HAP-1 (cell line): Measurements from ENCODE around the gene RNF212.

Experiments used
- DNase-seq, 2 experiments: peaks; one replicate each; pipeline ENCODE4 v3.0.0-alpha.2; 2016 to 2020; ENCODE audit warnings: low spot score in 2 of 2
- H3K27me3 ChIP-seq: fragments of 250-450 bp; sonication (Bioruptor Pico); 2 replicates; pipeline ENCODE4 v1.5.1; 2020; ENCODE audit warnings: low read depth, mild to moderate bottlenecking, moderate library complexity
- H3K36me3 ChIP-seq: fragments of 250-450 bp; sonication (Bioruptor Pico); replicated peaks from 2 replicates; pipeline ENCODE4 v1.5.1; 2020; ENCODE audit warnings: mild to moderate bottlenecking
- H3K4me1 ChIP-seq: fragments of 250-450 bp; sonication (Bioruptor Pico); 2 replicates; pipeline ENCODE4 v1.5.1; 2020; ENCODE audit warnings: mild to moderate bottlenecking
- H3K4me3 ChIP-seq: fragments of 250-450 bp; sonication (Bioruptor Pico); 2 replicates; pipeline ENCODE4 v1.5.1; 2020; ENCODE audit warnings: mild to moderate bottlenecking, moderate library complexity
- H3K9me3 ChIP-seq: fragments of 250-450 bp; sonication (Bioruptor Pico); 2 replicates; pipeline ENCODE4 v1.5.1; 2020; ENCODE audit warnings: mild to moderate bottlenecking, moderate library complexity
- in situ Hi-C: fragments of 300-500 bp; cut with MboI; formaldehyde crosslinking; loops from 3 replicates; pipeline ENCODE4 v1.14.3; 2020; ENCODE audit warnings: low sequenced_read_pairs, inconsistent platforms, mixed read lengths

The RNF212 gene

DNA sequence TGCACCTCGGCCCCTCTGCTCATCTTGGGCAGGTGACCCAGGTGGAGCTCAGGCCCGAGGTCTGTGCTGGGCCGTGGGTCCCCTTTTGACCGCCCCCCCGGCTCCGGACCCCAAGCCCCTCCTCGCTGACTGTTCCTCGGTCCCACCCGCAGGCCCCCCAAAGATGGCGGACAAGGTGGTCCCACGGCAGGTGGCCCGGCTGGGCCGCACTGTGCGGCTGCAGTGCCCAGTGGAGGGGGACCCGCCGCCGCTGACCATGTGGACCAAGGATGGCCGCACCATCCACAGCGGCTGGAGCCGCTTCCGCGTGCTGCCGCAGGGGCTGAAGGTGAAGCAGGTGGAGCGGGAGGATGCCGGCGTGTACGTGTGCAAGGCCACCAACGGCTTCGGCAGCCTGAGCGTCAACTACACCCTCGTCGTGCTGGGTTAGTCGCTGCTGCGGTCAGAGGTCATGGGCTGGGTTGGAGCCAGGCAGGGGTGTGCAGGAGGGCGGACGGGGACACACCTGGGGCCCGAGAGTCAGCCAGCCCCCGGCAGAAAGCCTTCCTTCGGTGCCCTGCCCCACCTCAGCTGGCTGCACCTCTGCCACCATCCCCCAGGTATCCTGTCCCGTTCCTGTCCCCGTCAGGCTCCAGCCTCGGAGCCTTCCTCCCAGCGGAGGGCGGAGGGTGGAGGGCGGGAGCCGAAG, 91.2 kb downstream of the RNF212 start:
- H3K4me3 ChIP-seq, result no peak overlapping the region
- DNase-seq, result no peak
- no peaks in the 10 kb centered on the region for H3K27me3 ChIP-seq
- H3K36me3 ChIP-seq, result peaks cover 15% of the 10 kb centered on the region
- no peaks in the 10 kb centered on the region for H3K9me3 ChIP-seq
- H3K4me1 ChIP-seq, result no peaks in the 10 kb centered on the region
- in situ Hi-C loops, result no loop called here
